H9 (cell line): Measurements from ENCODE around the gene F8. TPM values are rescaled to one million over a fixed set of nuclear protein-coding genes. Genes with fewer than 3 reads are reported as not detected.
"Not testable (repeated sequence)": the region's sequence is repeated elsewhere in the genome, so short reads cannot be mapped to it uniquely, and the experiment has no call there.

Source experiments
- DNase-seq: peaks from one replicate; pipeline ENCODE4 v3.0.0-alpha.2; 2017
- H2AFZ ChIP-seq: one replicate; pipeline ENCODE4 v1.6.1; 2013; ENCODE audit warnings: mild to moderate bottlenecking, low read length, control low read depth, moderate library complexity
- H2AK5ac ChIP-seq: 2 replicates; pipeline ENCODE4 v1.6.1; 2013; ENCODE audit warnings: low read length, control low read depth, mixed read lengths; ENCODE audit not compliant: insufficient read length
- H2BK120ac ChIP-seq: one replicate; pipeline ENCODE4 v1.6.1; 2013; ENCODE audit warnings: low read depth, mild to moderate bottlenecking, low read length, control low read depth, inconsistent platforms; ENCODE audit not compliant: poor library complexity, severe bottlenecking
- H2BK12ac ChIP-seq: 2 replicates; pipeline ENCODE4 v1.6.1; 2013; ENCODE audit warnings: low read length, control low read depth, mixed read lengths, low read depth; ENCODE audit not compliant: insufficient read length
- H2BK15ac ChIP-seq: 2 replicates; pipeline ENCODE4 v1.6.1; 2013; ENCODE audit warnings: low read depth, low read length, control low read depth
- H2BK20ac ChIP-seq: one replicate; pipeline ENCODE4 v1.6.1; 2013; ENCODE audit warnings: low read depth, mild to moderate bottlenecking, low read length, control low read depth, inconsistent platforms; ENCODE audit not compliant: poor library complexity, severe bottlenecking
- H2BK5ac ChIP-seq: 2 replicates; pipeline ENCODE4 v1.6.1; 2013; ENCODE audit warnings: low read length, control low read depth, mixed read lengths; ENCODE audit not compliant: insufficient read length
- H3K14ac ChIP-seq: 2 replicates; pipeline ENCODE4 v1.6.1; 2013; ENCODE audit warnings: low read length, control low read depth; ENCODE audit not compliant: insufficient read depth
- H3K18ac ChIP-seq: 2 replicates; pipeline ENCODE4 v1.6.1; 2013; ENCODE audit warnings: low read depth, mild to moderate bottlenecking, mixed read lengths, low read length, control low read depth; ENCODE audit not compliant: insufficient read length
- H3K23ac ChIP-seq: 2 replicates; pipeline ENCODE4 v1.6.1; 2013; ENCODE audit warnings: low read length, control low read depth, mixed read lengths, low read depth; ENCODE audit not compliant: insufficient read length
- H3K23me2 ChIP-seq: 2 replicates; pipeline ENCODE4 v1.6.1; 2013; ENCODE audit warnings: low read depth, mild to moderate bottlenecking, mixed read lengths, low read length, control low read depth; ENCODE audit not compliant: insufficient read length, poor library complexity, severe bottlenecking
- H3K27ac ChIP-seq: 2 replicates; pipeline ENCODE4 v1.5.1; 2013; ENCODE audit warnings: low read length, control low read depth, mixed read lengths, low read depth; ENCODE audit not compliant: insufficient read length
- H3K27me3 ChIP-seq: 2 replicates; pipeline ENCODE4 v1.6.1; 2013; ENCODE audit warnings: low read length, control low read depth, inconsistent platforms; ENCODE audit not compliant: insufficient read depth
- H3K4ac ChIP-seq: 2 replicates; pipeline ENCODE4 v1.6.1; 2013; ENCODE audit warnings: low read depth, mild to moderate bottlenecking, control low read depth, inconsistent platforms, low read length, moderate library complexity
- H3K4me1 ChIP-seq: 2 replicates; pipeline ENCODE4 v1.6.1; 2013; ENCODE audit warnings: low read length, control low read depth, inconsistent platforms; ENCODE audit not compliant: insufficient read depth
- H3K4me2 ChIP-seq: 2 replicates; pipeline ENCODE4 v1.6.1; 2013; ENCODE audit warnings: low read length, control low read depth, mixed read lengths; ENCODE audit not compliant: insufficient read length, insufficient read depth
- H3K56ac ChIP-seq: 2 replicates; pipeline ENCODE4 v1.6.1; 2013; ENCODE audit warnings: low read depth, mild to moderate bottlenecking, mixed read lengths, low read length, control low read depth; ENCODE audit not compliant: insufficient read length
- H3K79me1 ChIP-seq: 2 replicates; pipeline ENCODE4 v1.6.1; 2013; ENCODE audit warnings: low read depth, mild to moderate bottlenecking, moderate library complexity, low read length, control low read depth, inconsistent platforms; ENCODE audit not compliant: insufficient read depth, poor library complexity, severe bottlenecking
- H3K79me2 ChIP-seq: 2 replicates; pipeline ENCODE4 v1.6.1; 2013; ENCODE audit warnings: low read length, control low read depth, inconsistent platforms; ENCODE audit not compliant: insufficient read depth
- H3K9ac ChIP-seq: 2 replicates; pipeline ENCODE4 v1.6.1; 2013; ENCODE audit warnings: low read length, control low read depth, mixed read lengths; ENCODE audit not compliant: insufficient read length; ENCODE audit errors: extremely low read depth
- H3K9me3 ChIP-seq: one replicate; pipeline ENCODE4 v1.6.1; 2013; ENCODE audit warnings: low read depth, low read length, inconsistent platforms; ENCODE audit not compliant: control insufficient read depth
- H3T11ph ChIP-seq: one replicate; pipeline ENCODE4 v1.6.1; 2013; ENCODE audit warnings: mild to moderate bottlenecking, low read length, control low read depth, inconsistent platforms
- H4K20me1 ChIP-seq: one replicate; pipeline ENCODE4 v1.6.1; 2013; ENCODE audit not compliant: control insufficient read depth, insufficient read length, insufficient read depth
- H4K5ac ChIP-seq: 2 replicates; pipeline ENCODE4 v1.6.1; 2013; ENCODE audit warnings: low read depth, mild to moderate bottlenecking, mixed read lengths, low read length, control low read depth; ENCODE audit not compliant: insufficient read length
- H4K8ac ChIP-seq: replicated peaks from 2 replicates; pipeline ENCODE4 v1.6.1; 2013; ENCODE audit warnings: low read length, control low read depth, mixed read lengths, low read depth; ENCODE audit not compliant: insufficient read length
- H4K91ac ChIP-seq: 2 replicates; pipeline ENCODE4 v1.6.1; 2013; ENCODE audit warnings: low read depth, mild to moderate bottlenecking, moderate library complexity, mixed read lengths, low read length, control low read depth; ENCODE audit not compliant: insufficient read length
- H3K27ac Mint-ChIP-seq, 3 experiments: 2 replicates in 2 of 3; 3 replicates in 1 of 3; pipeline ENCODE4 v1.8.0; 2020 to 2021; ENCODE audit warnings: mixed read lengths in 3 of 3, mild to moderate bottlenecking in 1 of 3, moderate library complexity in 1 of 3
- H3K27me3 Mint-ChIP-seq: 2 replicates; pipeline ENCODE4 v1.8.0; 2021; ENCODE audit warnings: low read depth, mild to moderate bottlenecking, moderate library complexity, mixed read lengths
- H3K36me3 Mint-ChIP-seq, 3 experiments: 2 replicates in 2 of 3; 3 replicates in 1 of 3; pipeline ENCODE4 v1.8.0; 2020 to 2021; ENCODE audit warnings: low read depth in 3 of 3, mixed read lengths in 3 of 3; ENCODE audit not compliant: insufficient read depth in 1 of 3
- H3K4me1 Mint-ChIP-seq, 2 experiments: 2 replicates each; pipeline ENCODE4 v1.8.0; 2020; ENCODE audit warnings: mixed read lengths in 2 of 2
- H3K4me3 Mint-ChIP-seq, 2 experiments: 2 replicates in 1 of 2; 3 replicates in 1 of 2; pipeline ENCODE4 v1.8.0; 2020 to 2021; ENCODE audit warnings: mild to moderate bottlenecking in 2 of 2, mixed read lengths in 2 of 2, moderate library complexity in 1 of 2
- H3K9me3 Mint-ChIP-seq, 2 experiments: 2 replicates in 1 of 2; 3 replicates in 1 of 2; pipeline ENCODE4 v1.8.0; 2020; ENCODE audit warnings: mild to moderate bottlenecking in 2 of 2, mixed read lengths in 2 of 2, moderate library complexity in 1 of 2
- WGBS: extraction: QIAGEN DNeasy Blood & Tissue Kit; methylation state at CpG from one replicate; pipeline ENCODE4 v1.1.7; 2013; ENCODE audit warnings: missing lambda C conversion rate, low lambda C conversion rate, mixed read lengths; ENCODE audit not compliant: insufficient read length; ENCODE audit errors: extremely low coverage; 5-methylcytosine and 5-hydroxymethylcytosine counted together
- total RNA-seq: library from RNA; stranded (reverse); gene quantifications from 2 replicates; pipeline ENCODE4 v1.2.1, GENCODE V29; 2021

The F8 gene
- total RNA-seq, 1 experiment from 2014 or later, result 3.1 TPM

- H3K4me1 ChIP-seq, H3K23ac ChIP-seq, H2AK5ac ChIP-seq, H3K27ac Mint-ChIP-seq, H3K4me2 ChIP-seq, H2BK15ac ChIP-seq, H2BK5ac ChIP-seq, H2BK120ac ChIP-seq, H4K91ac ChIP-seq, H4K5ac ChIP-seq, H3K4me3 Mint-ChIP-seq, DNase-seq, H3K18ac ChIP-seq, H3K27ac ChIP-seq, H3K56ac ChIP-seq, H3K9ac ChIP-seq, H3K14ac ChIP-seq, H3K23me2 ChIP-seq, H3K79me2 ChIP-seq, H3K4ac ChIP-seq, H3K27me3 ChIP-seq, H4K8ac ChIP-seq, H3T11ph ChIP-seq, H4K20me1 ChIP-seq, H3K79me1 ChIP-seq, H2AFZ ChIP-seq, H2BK20ac ChIP-seq, H3K4me1 Mint-ChIP-seq, H3K9me3 ChIP-seq, H2BK12ac ChIP-seq, H3K27me3 Mint-ChIP-seq, H3K36me3 Mint-ChIP-seq: not testable (repeated sequence)
- no CpG with 5 or more reads among the region's 33 CpGs for WGBS
- H3K9me3 Mint-ChIP-seq, result peaks cover 10 to 19% of the 10 kb centered on the region in 2 experiments
Observed at GRCh38 chrX:154885057-154885456, 137.5 kb downstream of the F8 start.

GRCh38 chrX:154884069-154884468 lies 138.5 kb downstream of the F8 start:
- H3K27ac Mint-ChIP-seq, H3K56ac ChIP-seq, H2AFZ ChIP-seq, H3K9ac ChIP-seq, H3K27ac ChIP-seq, H2AK5ac ChIP-seq, H3K4ac ChIP-seq, H3K18ac ChIP-seq, H3T11ph ChIP-seq, H3K23ac ChIP-seq, H3K79me1 ChIP-seq, H3K27me3 ChIP-seq, H3K79me2 ChIP-seq, H3K4me3 Mint-ChIP-seq, H2BK5ac ChIP-seq, H3K4me1 Mint-ChIP-seq, H2BK12ac ChIP-seq, H3K4me2 ChIP-seq, H3K27me3 Mint-ChIP-seq, H3K14ac ChIP-seq, H4K20me1 ChIP-seq, H3K9me3 ChIP-seq, DNase-seq, H4K91ac ChIP-seq, H3K4me1 ChIP-seq, H3K36me3 Mint-ChIP-seq, H2BK120ac ChIP-seq, H2BK15ac ChIP-seq, H2BK20ac ChIP-seq, H4K8ac ChIP-seq, H3K23me2 ChIP-seq, H4K5ac ChIP-seq: not testable (repeated sequence)
- peaks cover 19 to 25% of the 10 kb centered on the region in 2 experiments for H3K9me3 Mint-ChIP-seq
- WGBS, result no CpG with 5 or more reads among the region's 8 CpGs
